ENCODE data around the gene FRMD8. TPM values are rescaled to one million over a fixed set of nuclear protein-coding genes. Genes with fewer than 3 reads are reported as not detected.

The FRMD8 gene
- polyA plus RNA-seq, 1 donor (not counting 4 experiments of a cell fraction or from before 2014, with no cell fraction given): 24.1 TPM

- H3K9me3 ChIP-seq (ENCODE audit: control insufficient read depth, low read depth, low read length): no peaks in the 10 kb centered on the region
- peaks cover 51% of the 10 kb centered on the region for H3K4me1 ChIP-seq (ENCODE audit: control insufficient read depth, extremely low read depth, insufficient read depth, low read length)
Observed at GRCh38 chr11:65422633-65423515, 36.4 kb downstream of the FRMD8 start, which contains the start of gene NEAT1. NEAT1 (plus strand) TSS chr11:65422798.

DNA sequence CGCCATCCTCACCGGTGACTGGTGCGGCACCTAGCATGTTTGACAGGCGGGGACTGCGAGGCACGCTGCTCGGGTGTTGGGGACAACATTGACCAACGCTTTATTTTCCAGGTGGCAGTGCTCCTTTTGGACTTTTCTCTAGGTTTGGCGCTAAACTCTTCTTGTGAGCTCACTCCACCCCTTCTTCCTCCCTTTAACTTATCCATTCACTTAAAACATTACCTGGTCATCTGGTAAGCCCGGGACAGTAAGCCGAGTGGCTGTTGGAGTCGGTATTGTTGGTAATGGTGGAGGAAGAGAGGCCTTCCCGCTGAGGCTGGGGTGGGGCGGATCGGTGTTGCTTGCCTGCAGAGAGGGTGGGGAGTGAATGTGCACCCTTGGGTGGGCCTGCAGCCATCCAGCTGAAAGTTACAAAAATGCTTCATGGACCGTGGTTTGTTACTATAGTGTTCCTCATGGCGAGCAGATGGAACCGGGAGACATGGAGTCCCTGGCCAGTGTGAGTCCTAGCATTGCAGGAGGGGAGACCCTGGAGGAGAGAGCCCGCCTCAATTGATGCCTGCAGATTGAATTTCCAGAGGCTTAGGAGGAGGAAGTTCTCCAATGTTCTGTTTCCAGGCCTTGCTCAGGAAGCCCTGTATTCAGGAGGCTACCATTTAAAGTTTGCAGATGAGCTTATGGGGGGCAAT, 37.2 kb downstream of the FRMD8 start:
- no peak for FAIRE-seq
- Histone ChIP-seq H3K36me3 (ENCODE audit: control insufficient read depth in 2 of 2, extremely low read depth in 1 of 2, insufficient read depth in 2 of 2, low read length in 2 of 2) (peaks cover 0 to 22% of the 10 kb centered on the region in 2 experiments), H4K20me1 (ENCODE audit: control insufficient read depth, extremely low read depth, insufficient read depth, low read length) (peaks cover 46% of the 10 kb centered on the region), H3K9me3 (ENCODE audit: control insufficient read depth, low read depth, low read length) (no peaks in the 10 kb centered on the region), H3K4me3 (ENCODE audit: control insufficient read depth in 2 of 3, extremely low read depth in 1 of 3, insufficient read depth in 2 of 3, low read depth in 1 of 3, low read length in 3 of 3) (peak overlapping the region; percentile 74 to 97 (median 93)), H3K9me1 (ENCODE audit: control insufficient read depth, extremely low read depth, insufficient read depth, low read length) (peaks cover under 1% of the 10 kb centered on the region), H3K27me3 (ENCODE audit: control insufficient read depth, extremely low read depth, insufficient read depth, low read length) (no peaks in the 10 kb centered on the region), H3K27ac (ENCODE audit: control insufficient read depth, insufficient read depth, low read length) (peak overlapping the region; percentile 99), H3K9ac (ENCODE audit: control insufficient read depth, extremely low read depth, insufficient read depth, low read length) (peak overlapping the region; percentile 100), H3K79me2 (ENCODE audit: control insufficient read depth, insufficient read depth, low read length) (peaks cover 55% of the 10 kb centered on the region), H3K4me2 (ENCODE audit: control insufficient read depth, extremely low read depth, insufficient read depth, low read depth, low read length) (peak overlapping the region; percentile 96), H2AFZ (ENCODE audit: control insufficient read depth, low read length) (no peak overlapping the region), H3K4me1 (ENCODE audit: control insufficient read depth, extremely low read depth, insufficient read depth, low read length) (peaks cover 48% of the 10 kb centered on the region)
- no peak for DNase-seq (ENCODE audit: low read depth, low spot score)
- dilution Hi-C loops (cut with MboI; ENCODE audit: extremely low pct_ligation_motif_present, low sequenced_read_pairs): no loop called here
- TF ChIP-seq CTCF (optimal IDR thresholded peaks at IDR 0.05 in 1 of 3, IDR thresholded peaks at IDR 0.05 in 1 of 3, conservative IDR thresholded peaks at IDR 0.05 in 1 of 3; ENCODE audit: extremely low read depth in 1 of 3, insufficient read depth in 2 of 3, low read length in 3 of 3) (no peak), EZH2 (IDR thresholded peaks at IDR 0.05; ENCODE audit: low read length) (no peak)

More at GRCh38 chr11:65422633-65423515, 36.4 kb downstream of the FRMD8 start, which contains the start of gene NEAT1:
- peak; percentile 97 for DNase-seq (ENCODE audit: low read depth, low spot score)
- H3K4me2 ChIP-seq (ENCODE audit: control insufficient read depth, extremely low read depth, insufficient read depth, low read depth, low read length): peak within 1 kb of the TSS; percentile 96
- FAIRE-seq: no peak
- peaks cover 41% of the 10 kb centered on the region for H4K20me1 ChIP-seq (ENCODE audit: control insufficient read depth, extremely low read depth, insufficient read depth, low read length)
- H3K36me3 ChIP-seq (ENCODE audit: control insufficient read depth in 2 of 2, extremely low read depth in 1 of 2, insufficient read depth in 2 of 2, low read length in 2 of 2): peaks cover 0 to 22% of the 10 kb centered on the region in 2 experiments
- TF ChIP-seq EZH2 (IDR thresholded peaks at IDR 0.05; ENCODE audit: low read length): no peak
- TF ChIP-seq CTCF (optimal IDR thresholded peaks at IDR 0.05 in 1 of 3, IDR thresholded peaks at IDR 0.05 in 1 of 3, conservative IDR thresholded peaks at IDR 0.05 in 1 of 3; ENCODE audit: extremely low read depth in 1 of 3, insufficient read depth in 2 of 3, low read length in 3 of 3): no peak
- peak within 1 kb of the TSS; percentile 100 for H3K9ac ChIP-seq (ENCODE audit: control insufficient read depth, extremely low read depth, insufficient read depth, low read length)
- H3K27me3 ChIP-seq (ENCODE audit: control insufficient read depth, extremely low read depth, insufficient read depth, low read length): no peaks in the 10 kb centered on the region
- dilution Hi-C loops (cut with MboI; ENCODE audit: extremely low pct_ligation_motif_present, low sequenced_read_pairs): no loop called here
- peak within 1 kb of the TSS; percentile 42 for H2AFZ ChIP-seq (ENCODE audit: control insufficient read depth, low read length)
- H3K4me3 ChIP-seq (ENCODE audit: control insufficient read depth in 2 of 3, extremely low read depth in 1 of 3, insufficient read depth in 2 of 3, low read depth in 1 of 3, low read length in 3 of 3): peak within 1 kb of the TSS; percentile 74 to 97 (median 93)
- H3K9me1 ChIP-seq (ENCODE audit: control insufficient read depth, extremely low read depth, insufficient read depth, low read length): peaks cover 4% of the 10 kb centered on the region
- peaks cover 51% of the 10 kb centered on the region for H3K79me2 ChIP-seq (ENCODE audit: control insufficient read depth, insufficient read depth, low read length)
- peak within 1 kb of the TSS; percentile 99 for H3K27ac ChIP-seq (ENCODE audit: control insufficient read depth, insufficient read depth, low read length)
